GM18861 (cell line): ENCODE results near the gene ABHD2.

Experiments used
- ATAC-seq: cut with Tn5 transposase; IDR thresholded peaks from one replicate; pipeline ENCODE4 v1.9.1; 2021; ENCODE audit not compliant: unreplicated experiment

Gene ABHD2

GRCh38 chr15:89097313-89097712 lies 9.1 kb downstream of the ABHD2 start:
- ATAC-seq, result no peak

DNA sequence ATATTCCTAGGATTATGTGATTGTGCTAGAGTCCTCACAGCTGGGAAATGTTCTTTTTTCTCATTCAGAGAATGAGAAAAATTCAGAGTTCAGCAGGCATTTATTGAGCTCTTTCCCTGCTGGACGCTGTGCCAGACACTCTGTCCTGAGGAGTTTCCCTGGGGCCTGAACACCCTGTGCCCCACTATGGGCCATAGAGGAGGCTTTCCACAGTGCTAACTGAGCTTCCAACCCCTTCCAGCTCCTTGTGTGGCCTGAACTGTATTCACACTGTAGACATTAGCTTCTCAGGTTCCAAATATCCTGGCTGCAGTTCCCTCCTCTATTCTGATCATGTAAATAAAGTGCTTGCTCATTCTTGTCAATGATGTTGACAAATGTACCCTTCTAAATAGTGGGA lies 10.0 kb downstream of the ABHD2 start:
- no peak for ATAC-seq

DNA sequence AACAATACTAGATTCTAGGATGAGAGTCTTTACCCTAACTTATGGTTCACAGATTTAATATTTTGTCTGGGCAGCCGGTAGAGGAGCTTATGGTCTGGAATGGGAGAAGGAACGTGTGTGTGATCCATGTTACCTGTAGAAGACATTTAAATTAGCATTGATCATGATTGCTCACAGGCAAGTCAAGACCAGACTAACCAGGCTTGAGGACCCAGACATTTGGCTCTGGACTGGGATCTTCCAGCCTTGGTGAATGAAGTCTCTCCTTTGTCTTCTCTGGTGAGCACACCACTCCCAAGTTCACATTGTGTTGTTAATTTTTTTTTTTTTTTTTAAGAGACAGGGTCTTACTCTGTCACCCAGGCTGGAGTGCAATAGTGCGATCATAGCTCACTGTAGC lies 11.7 kb downstream of the ABHD2 start:
- no peak for ATAC-seq

- ATAC-seq, result no peak
Measured at GRCh38 chr15:89101302-89102193, 13.3 kb downstream of the ABHD2 start.

- ATAC-seq, result no peak
Measured at GRCh38 chr15:89103481-89104171, 15.4 kb downstream of the ABHD2 start.

DNA sequence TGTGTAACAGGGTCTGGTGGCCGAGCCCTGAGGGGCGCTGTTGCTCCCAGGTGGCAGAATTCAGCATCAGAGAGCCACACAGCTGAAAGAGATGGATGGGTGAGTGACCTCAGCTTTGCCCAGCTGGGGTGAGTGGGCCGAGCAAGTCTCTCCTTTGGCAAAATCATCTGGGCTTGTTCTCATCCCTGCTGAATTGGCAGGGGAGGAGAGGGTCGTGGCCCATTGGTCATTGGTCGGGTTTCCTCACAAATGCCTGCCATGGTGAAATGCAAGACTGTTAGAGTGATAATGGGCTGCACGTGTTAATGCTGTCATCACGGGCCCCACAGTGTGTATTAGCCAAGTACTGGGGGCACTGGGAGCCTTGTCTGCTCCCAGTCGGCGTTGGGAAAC lies 15.9 kb downstream of the ABHD2 start:
- no peak for ATAC-seq

DNA sequence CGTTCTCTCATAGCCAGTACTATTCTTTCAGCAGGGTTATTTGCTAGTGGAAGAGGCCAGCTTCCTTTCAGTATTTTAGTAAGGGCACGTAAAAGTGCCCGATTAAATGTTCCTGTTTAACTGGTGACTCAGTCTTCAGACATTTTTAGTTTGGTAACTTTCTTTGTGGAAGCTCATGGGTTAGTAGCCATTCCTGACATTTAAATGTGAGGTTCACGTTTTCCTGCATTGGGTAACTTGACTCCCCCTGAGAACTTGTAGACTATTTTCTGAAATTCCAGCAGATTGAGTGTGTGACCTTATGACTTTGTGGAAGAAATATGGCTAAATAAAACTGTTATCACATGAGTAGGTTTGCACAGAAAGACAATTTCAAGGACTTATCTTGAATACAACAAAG lies 16.9 kb downstream of the ABHD2 start:
- no peak for ATAC-seq

DNA sequence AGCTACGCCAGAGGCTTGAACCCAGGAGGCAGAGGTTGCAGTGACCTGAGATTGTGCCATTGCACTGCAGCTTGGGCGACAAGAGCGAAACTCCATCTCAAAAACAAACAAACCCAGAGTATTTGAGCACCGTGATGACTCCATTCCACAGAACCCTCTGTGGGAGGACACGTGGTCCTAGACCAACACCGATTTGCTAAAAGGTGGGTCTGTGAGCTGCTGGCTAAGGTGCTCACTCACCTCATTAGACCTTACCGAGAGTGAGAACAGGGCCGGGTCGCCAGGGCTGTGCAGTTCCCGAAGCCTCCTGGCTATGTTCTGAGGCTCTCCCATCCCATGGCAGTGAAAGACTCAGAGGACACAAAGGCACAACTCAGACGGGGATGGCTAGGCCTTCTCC lies 17.9 kb downstream of the ABHD2 start:
- no peak for ATAC-seq

DNA sequence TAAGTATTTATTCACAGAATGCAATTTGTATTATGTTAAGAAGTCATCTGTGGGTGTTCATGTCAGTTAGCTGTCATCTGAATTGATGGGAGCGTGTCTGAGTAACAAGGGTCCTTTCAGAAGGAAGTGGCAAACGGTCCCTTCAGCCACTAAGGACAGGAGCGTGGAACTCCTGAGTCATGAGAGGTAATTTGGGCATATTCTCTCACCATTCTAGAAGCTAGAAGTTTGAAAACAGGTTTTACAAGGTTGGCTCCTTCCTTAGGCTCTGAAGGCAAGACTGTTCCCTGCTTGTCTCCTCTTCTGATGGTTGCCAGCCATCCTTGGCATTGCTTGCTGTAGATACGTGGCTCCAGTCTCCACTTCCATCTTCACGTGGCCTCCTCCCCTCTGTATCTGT lies 19.7 kb downstream of the ABHD2 start:
- ATAC-seq, result no peak

DNA sequence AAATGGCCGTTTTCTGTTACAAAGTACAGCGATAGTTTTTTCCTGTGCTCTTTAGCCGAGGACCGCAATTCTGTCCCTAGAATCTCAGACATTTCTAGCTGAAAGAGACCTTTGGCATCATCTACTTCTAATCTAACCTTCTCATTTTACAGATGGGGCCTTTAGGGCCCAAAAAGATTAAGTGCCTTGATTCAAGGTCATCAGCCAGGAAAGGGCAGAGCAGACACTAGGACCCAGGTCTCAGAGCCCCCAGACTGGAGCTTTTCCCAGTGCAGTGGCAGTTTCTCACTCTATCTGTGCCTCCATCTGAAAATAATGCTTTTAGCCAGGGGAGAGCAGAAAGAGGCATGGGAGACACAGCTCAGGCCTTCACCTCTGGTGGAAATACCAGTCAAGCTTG lies 20.6 kb downstream of the ABHD2 start:
- no peak for ATAC-seq

GRCh38 chr15:89109238-89109637 lies 21.0 kb downstream of the ABHD2 start:
- no peak for ATAC-seq

GRCh38 chr15:89110060-89110459 lies 21.8 kb downstream of the ABHD2 start:
- no peak for ATAC-seq

DNA sequence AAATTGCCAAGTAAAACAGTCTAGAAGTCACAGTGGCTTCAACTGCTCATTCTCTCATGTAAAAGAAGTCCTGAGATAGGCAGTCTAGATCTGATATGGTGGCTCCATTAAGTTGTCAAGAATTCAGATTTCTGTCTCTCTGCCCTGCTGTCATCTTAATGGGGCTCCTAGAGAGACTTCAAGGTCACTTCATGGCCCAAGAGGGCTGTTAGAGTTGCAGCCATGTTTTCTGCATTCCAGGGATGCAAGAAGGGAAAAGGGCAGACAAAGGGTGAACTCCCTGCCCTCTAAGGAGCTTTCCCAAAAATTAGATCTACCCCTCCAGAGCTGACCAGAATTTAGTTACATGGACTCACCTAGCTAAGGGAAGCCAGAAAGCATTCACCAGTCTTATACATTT lies 23.1 kb downstream of the ABHD2 start:
- no peak for ATAC-seq

DNA sequence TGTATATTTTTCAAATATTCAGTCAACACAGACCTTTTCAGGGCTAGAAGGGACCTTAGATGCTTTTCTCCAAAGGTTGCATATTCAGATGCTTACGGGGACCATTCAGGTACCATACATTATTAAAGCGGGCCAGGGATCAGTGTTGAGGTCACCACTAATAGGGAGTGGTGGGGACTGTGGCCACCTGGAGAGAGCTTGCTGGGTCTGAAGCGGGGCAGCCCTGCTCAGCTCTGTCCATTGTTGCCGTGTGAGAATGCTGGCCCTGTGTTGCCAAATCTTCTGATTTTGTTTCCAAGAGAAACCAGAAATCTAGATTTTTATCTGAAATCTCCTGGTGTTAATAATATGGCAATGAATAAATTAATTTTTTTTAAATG lies 23.7 kb downstream of the ABHD2 start:
- no peak for ATAC-seq

GRCh38 chr15:89112341-89112971 lies 24.2 kb downstream of the ABHD2 start:
- peak; percentile 86 for ATAC-seq

DNA sequence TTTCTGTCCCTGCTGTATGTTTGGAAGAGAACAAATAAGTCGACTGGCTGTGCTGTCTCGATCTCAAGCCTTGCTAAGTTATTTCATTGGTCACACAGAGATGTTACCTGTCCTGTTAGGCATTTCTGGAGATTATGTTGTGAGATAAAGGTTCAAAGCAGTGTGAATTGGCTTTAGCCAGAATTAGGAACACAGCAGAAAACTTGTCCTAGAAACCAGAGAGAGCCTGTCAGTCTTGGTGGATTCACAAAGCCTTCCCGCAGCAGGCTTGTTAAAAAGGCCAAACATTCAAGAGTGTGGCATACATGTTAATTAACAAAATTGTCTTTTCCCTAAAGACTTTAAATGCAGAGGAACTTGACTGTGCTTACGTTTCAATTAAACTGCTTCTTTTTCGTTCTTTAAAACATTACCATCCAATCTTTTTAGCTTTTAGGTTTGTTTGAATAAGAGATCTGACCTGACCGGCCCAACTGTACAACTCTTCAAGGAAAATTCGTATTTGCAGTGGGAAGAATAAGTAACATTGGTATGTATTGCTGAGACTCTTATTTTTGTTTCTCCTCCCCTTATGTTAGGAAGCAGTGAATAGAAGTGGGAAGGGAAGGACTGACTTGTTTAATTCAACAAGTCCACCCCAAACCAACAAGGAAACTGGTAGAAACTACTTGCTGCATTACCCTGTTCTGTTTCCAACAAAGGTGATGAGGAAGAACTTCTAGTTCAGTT lies 25.2 kb downstream of the ABHD2 start:
- ATAC-seq, result no peak

DNA sequence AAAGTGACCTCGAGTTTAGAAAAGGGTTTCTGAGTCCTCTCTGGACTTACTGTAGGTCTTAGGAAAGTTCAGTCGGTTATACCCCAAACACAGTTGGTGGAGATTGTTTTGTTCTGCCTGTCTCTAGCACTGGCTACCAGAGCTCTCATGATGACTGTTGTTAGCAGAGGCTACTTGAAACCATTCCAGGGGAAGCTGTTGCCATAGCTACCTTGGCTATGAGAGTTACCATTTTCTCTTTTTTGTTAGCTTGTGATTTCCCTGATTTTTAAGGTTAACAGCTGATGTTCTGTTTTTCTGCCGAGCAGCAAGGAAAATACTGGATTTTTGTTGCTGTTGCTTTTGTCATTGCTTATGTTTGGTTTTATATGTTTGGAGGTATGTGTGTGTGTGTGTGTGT lies 26.7 kb downstream of the ABHD2 start:
- no peak for ATAC-seq

DNA sequence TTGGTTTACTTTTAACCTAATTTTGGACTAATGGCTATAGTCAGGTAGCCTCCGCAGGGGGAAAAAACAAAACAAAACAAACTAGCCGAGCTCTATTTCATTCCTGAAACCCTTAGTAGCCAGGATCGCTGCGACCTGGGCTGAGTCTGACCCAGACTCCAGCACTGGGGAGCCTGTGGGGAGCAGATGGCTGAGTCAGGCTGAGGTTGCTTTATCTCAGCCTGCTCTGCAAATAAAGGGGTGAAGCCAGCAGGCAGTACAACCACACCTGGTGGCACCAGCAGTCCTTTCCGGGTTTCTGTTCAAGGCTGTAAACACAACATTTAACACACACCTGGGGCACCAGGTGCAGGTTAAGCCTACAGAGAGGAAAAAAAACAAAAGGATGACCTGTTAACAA lies 27.3 kb downstream of the ABHD2 start:
- ATAC-seq, result no peak

DNA sequence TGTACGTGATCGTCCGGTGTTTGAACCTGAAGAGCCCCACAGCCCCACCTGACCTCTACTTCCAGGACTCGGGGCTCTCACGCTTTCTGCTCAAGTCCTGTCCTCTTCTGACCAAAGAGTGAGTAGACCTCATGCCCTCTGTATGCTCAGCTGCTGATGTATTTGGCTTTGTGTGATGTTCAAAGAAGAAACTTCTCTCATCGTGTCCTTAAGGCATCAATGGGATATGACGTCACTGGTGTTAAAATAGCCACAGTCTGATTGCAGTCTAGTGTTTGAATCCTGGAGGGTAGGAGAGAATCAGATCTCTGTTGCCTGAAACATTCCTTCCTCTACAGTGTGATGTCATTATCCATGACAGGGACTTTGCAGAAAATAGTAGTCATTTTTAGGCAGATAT lies 28.1 kb downstream of the ABHD2 start:
- ATAC-seq, result no peak

GRCh38 chr15:89117790-89118189 lies 29.5 kb downstream of the ABHD2 start:
- no peak for ATAC-seq

DNA sequence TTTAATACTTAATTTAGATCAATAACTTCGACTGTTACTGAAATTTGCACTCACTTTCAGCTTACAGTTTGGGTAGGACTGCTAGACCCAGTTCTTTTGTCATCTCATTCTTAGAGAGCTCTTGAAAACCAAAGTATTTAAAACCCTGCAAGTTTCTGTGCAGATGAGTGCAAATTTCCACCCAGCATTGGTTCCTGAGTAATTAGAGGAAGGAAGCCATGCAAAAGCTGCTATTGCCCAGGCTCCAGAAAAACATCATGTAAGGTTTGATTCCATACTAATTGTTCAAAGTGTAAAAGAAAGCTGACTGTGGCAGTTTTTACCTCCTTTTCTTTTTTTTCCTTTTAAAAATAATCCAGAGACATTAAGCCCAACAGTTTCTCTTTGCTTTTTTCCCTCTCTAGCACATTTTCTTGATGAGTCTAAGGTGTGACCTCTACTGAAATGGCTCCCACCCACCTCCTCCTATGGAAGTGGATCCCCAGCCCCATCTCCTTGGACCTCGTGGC lies 30.3 kb downstream of the ABHD2 start:
- no peak for ATAC-seq
